Measurements from ENCODE around the gene BANF1.
"Not testable (repeated sequence)": the region's sequence is repeated elsewhere in the genome, so short reads cannot be mapped to it uniquely, and the experiment has no call there.

Gene BANF1

DNA sequence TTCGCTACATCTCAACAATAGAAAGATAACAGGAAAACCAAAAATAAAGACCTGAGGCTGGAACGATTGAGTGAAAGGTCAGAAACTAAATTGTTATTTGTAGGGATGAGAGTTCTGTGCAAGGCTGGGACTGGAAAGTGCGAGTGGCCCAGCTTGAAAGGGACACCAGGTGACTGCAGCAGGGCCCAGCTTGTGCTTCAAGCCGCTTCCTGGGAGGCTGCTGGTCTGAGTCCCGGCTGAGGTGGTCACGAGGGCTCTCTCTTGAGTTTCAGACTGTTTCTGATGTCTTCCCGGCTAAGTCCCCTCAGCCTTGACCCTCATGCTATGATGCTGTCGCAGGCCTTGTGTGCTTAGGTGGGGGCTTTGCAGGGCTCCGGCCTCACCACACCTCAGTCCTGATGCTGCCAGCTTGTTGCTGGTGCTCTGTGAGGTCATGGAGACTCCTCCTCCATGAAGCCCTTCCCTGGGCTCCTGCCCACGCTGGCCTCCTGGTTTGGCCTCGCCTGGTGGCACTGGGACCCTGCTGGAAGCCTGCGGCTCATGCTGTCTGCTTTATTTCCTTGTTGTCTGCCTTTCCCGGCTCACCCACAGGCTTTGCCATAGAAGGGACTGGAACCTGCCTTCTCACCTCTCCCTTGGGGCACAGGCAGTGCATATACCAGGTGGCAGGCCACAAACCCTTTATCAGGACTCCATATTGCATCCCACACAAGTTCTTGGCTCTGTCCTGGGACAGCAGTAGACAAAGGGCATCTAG lies 4.0 kb downstream of the BANF1 start:
- Histone ChIP-seq H3K27me3 (ENCODE audit: insufficient read depth, low read depth, severe bottlenecking) (no peaks in the 10 kb centered on the region), H3K9me3 (ENCODE audit: severe bottlenecking) (no peaks in the 10 kb centered on the region), H3K36me3 (peaks cover 22% of the 10 kb centered on the region), H3K27ac (peak overlapping the region; percentile 71), H3K4me3 (ENCODE audit: low read depth, low read length) (no peak overlapping the region)
- TF ChIP-seq, protein P1, sequence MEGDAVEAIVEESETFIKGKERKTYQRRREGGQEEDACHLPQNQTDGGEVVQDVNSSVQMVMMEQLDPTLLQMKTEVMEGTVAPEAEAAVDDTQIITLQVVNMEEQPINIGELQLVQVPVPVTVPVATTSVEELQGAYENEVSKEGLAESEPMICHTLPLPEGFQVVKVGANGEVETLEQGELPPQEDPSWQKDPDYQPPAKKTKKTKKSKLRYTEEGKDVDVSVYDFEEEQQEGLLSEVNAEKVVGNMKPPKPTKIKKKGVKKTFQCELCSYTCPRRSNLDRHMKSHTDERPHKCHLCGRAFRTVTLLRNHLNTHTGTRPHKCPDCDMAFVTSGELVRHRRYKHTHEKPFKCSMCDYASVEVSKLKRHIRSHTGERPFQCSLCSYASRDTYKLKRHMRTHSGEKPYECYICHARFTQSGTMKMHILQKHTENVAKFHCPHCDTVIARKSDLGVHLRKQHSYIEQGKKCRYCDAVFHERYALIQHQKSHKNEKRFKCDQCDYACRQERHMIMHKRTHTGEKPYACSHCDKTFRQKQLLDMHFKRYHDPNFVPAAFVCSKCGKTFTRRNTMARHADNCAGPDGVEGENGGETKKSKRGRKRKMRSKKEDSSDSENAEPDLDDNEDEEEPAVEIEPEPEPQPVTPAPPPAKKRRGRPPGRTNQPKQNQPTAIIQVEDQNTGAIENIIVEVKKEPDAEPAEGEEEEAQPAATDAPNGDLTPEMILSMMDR (IDR thresholded peaks at IDR 0.05; ENCODE audit: low read depth, low read length): no peak
- no peak for DNase-seq

DNA sequence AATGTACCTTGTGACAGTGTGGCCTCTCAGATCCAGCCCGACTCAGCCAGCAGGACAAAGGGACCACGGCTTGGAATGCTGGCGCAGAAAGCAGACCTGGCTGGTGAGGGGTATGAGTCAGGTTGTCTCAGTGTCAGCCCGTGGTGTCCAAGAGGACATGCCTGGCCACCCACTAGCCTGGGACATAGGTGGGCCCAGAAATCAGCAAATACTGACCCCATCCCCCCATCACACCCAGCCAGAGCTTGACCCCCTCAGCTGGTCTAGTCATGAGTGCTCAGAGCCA lies 4.5 kb downstream of the BANF1 start:
- Histone ChIP-seq H3K27me3 (ENCODE audit: insufficient read depth, low read depth, severe bottlenecking) (no peaks in the 10 kb centered on the region), H3K36me3 (peaks cover 22% of the 10 kb centered on the region), H3K9me3 (ENCODE audit: severe bottlenecking) (no peaks in the 10 kb centered on the region), H3K27ac (peak overlapping the region; percentile 71), H3K4me3 (ENCODE audit: low read depth, low read length) (peak overlapping the region; percentile 22; the same call in 1 of the 2 replicates)
- DNase-seq: no peak
- TF ChIP-seq, protein P1 (IDR thresholded peaks at IDR 0.05; ENCODE audit: low read depth, low read length): no peak

DNA sequence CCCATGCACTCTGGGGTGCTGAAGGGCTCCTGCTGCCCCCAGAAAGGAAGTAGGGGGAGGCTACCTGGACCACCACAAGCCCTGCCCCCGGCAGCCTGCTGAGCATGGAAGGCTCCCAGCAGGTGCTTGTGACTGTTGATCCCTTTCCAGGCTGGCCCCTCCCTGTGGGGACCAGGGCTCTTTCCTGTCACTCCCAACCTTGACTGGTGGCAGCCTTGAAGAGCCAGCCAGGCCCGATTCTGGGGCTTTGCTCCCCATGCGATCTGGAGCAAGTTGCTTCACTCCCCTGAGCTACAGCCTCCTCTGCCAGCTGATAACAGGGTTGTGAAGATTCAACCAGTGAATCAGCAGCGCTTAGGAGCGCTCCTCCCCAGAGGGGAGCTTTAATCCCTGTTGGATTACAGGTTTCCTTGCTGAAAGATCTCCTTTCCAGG lies 4.9 kb downstream of the BANF1 start:
- Histone ChIP-seq H3K9me3 (ENCODE audit: severe bottlenecking) (no peaks in the 10 kb centered on the region), H3K27me3 (ENCODE audit: insufficient read depth, low read depth, severe bottlenecking) (no peaks in the 10 kb centered on the region), H3K4me3 (ENCODE audit: low read depth, low read length) (peak overlapping the region; percentile 22; the same call in 1 of the 2 replicates), H3K27ac (peak overlapping the region; percentile 71), H3K36me3 (peaks cover 22% of the 10 kb centered on the region)
- peak; percentile 81 for DNase-seq
- TF ChIP-seq, protein P1 (IDR thresholded peaks at IDR 0.05; ENCODE audit: low read depth, low read length): no peak

DNA sequence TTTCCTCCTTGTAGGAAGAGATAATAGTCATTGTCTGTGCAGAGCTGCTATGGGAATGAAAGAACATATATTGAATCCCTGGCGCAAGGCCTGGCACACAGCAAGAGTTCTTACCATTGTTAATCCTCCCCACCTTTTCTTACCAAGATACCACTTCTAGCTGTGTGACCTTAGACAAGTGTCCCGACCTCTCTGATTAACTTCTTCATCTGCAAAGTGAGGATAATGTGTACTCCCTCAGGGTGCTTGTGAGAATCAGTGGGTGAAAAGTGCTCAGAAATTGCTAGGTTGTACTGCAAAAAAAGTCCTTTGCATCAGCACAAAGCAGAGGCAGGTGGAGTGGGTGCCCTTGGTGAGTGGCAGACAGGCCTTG lies 5.8 kb downstream of the BANF1 start:
- peak overlapping the region; percentile 71 for H3K27ac ChIP-seq
- H3K27me3 ChIP-seq (ENCODE audit: insufficient read depth, low read depth, severe bottlenecking): no peaks in the 10 kb centered on the region
- no peaks in the 10 kb centered on the region for H3K9me3 ChIP-seq (ENCODE audit: severe bottlenecking)
- TF ChIP-seq, protein P1 (IDR thresholded peaks at IDR 0.05; ENCODE audit: low read depth, low read length): no peak
- H3K36me3 ChIP-seq: peaks cover 22% of the 10 kb centered on the region
- DNase-seq: no peak
- H3K4me3 ChIP-seq (ENCODE audit: low read depth, low read length): no peak overlapping the region

DNA sequence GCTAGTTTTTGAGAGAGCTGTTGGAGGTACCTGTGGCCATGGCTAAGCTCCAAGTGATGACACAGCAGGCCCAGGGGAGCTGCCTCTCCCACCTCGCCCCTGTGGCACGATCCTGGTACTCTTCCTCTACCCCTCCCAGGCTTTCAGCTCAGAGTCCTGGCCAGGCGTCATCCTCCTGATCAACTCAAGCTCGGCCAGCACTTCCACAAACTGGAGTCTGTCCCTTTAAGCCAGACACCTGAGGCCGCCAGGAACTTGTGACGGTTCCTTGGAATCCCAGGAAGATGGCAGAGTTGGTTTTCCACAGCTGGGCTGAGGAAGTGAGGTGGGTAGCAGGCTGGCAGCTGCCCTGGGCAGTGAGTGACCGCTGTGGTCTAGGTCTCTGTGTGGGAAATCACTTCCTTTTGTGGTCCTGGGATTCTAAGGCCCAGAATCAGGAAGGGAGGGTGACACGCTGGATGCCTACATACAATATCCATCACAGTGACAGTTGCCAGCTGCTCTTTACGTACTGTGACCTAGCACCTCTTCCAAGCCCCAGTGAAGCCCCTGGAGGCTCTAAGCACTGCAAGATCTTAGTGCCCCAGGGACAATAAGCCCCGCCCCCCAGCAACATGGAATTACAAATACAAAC lies 6.3 kb downstream of the BANF1 start:
- DNase-seq: peak; percentile 61
- H3K4me3 ChIP-seq (ENCODE audit: low read depth, low read length): no peak overlapping the region
- H3K36me3 ChIP-seq: peaks cover 19% of the 10 kb centered on the region
- TF ChIP-seq, protein P1 (IDR thresholded peaks at IDR 0.05; ENCODE audit: low read depth, low read length): no peak
- H3K9me3 ChIP-seq (ENCODE audit: severe bottlenecking): no peaks in the 10 kb centered on the region
- H3K27me3 ChIP-seq (ENCODE audit: insufficient read depth, low read depth, severe bottlenecking): no peaks in the 10 kb centered on the region
- H3K27ac ChIP-seq: peak overlapping the region; percentile 26

DNA sequence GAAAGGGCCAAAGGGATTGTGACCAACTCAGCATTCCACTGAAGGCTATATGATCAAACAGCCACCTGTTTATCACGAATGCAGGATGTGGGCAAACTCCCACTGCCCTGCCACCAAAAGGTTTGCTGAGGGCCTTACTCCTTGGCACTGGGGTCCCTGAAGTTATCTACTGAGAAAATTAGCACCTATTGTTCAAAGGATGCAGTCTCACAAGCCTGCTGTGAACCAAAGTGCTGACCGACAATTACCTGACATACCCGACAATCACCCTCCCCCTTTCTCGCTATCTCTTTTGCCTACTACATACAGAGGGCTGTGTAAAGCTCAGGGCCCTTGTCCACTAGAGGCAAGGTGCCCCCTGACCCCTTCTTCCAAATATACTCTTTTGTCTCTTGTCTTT lies 7.7 kb downstream of the BANF1 start:
- H3K27ac ChIP-seq; H3K9me3 ChIP-seq (ENCODE audit: severe bottlenecking); H3K27me3 ChIP-seq (ENCODE audit: insufficient read depth, low read depth, severe bottlenecking); H3K36me3 ChIP-seq; H3K4me3 ChIP-seq (ENCODE audit: low read depth, low read length); DNase-seq: not testable (repeated sequence)

Data from WERI-Rb-1 (cell line).